WI38 (cell line): ENCODE measurements around the gene SLC6A17.

Experiments
- H3K4me3 ChIP-seq: 2 replicates; pipeline ENCODE4 v1.5.1; 2011; ENCODE audit warnings: low read depth, mild to moderate bottlenecking, control low read depth, low read length
- CTCF ChIP-seq: IDR thresholded peaks from 2 replicates; pipeline ENCODE4 v1.5.1; 2012; ENCODE audit warnings: low read depth, mild to moderate bottlenecking, control low read depth, low read length

Gene SLC6A17

GRCh38 chr1:110228381-110228780 is 78.1 kb downstream of the SLC6A17 start:
- H3K4me3 ChIP-seq: no peak overlapping the region
- no peak for TF ChIP-seq CTCF

GRCh38 chr1:110228869-110229268 is 78.6 kb downstream of the SLC6A17 start:
- TF ChIP-seq CTCF: no peak
- no peak overlapping the region for H3K4me3 ChIP-seq

- no peak for TF ChIP-seq CTCF
- H3K4me3 ChIP-seq: no peak overlapping the region
Observed at GRCh38 chr1:110229348-110230001, 79.2 kb downstream of the SLC6A17 start.

GRCh38 chr1:110230381-110231199 is 80.3 kb downstream of the SLC6A17 start:
- TF ChIP-seq CTCF: no peak

GRCh38 chr1:110233861-110234260 is 83.6 kb downstream of the SLC6A17 start:
- H3K4me3 ChIP-seq: no peak overlapping the region
- TF ChIP-seq CTCF: no peak

More at GRCh38 chr1:110230381-110231199, 80.3 kb downstream of the SLC6A17 start:
- H3K4me3 ChIP-seq: no peak overlapping the region

- no peak overlapping the region for H3K4me3 ChIP-seq
- no peak for TF ChIP-seq CTCF
Observed at GRCh38 chr1:110234691-110235090, 84.4 kb downstream of the SLC6A17 start.

- TF ChIP-seq CTCF: no peak
- no peak overlapping the region for H3K4me3 ChIP-seq
Observed at GRCh38 chr1:110235181-110235833, 85.0 kb downstream of the SLC6A17 start.
